ENCODE data around the gene ZNF768.

Gene ZNF768

GRCh38 chr16:30526137-30526822 is at the start of gene ZNF768:
ZNF768 (minus strand) TSS chr16:30526566; CDS start chr16:30526413, 153 bp downstream.
- TF ChIP-seq GATA2 (IDR thresholded peaks at IDR 0.05; ENCODE audit: low read depth, low read length): no peak

GRCh38 chr16:30574678-30575077 is 48.3 kb upstream of the ZNF768 start:
- TF ChIP-seq GATA3 (IDR thresholded peaks at IDR 0.05; ENCODE audit: low read depth, low read length) (no peak), GATA2 (IDR thresholded peaks at IDR 0.05; ENCODE audit: low read depth, low read length) (no peak)

- TF ChIP-seq GATA2 (IDR thresholded peaks at IDR 0.05; ENCODE audit: low read depth, low read length): no peak
- TF ChIP-seq GATA3 (IDR thresholded peaks at IDR 0.05; ENCODE audit: low read depth, low read length): no peak
Observed at GRCh38 chr16:30571445-30572322, 45.3 kb upstream of the ZNF768 start, which contains the start of gene ZNF688. ZNF688 (minus strand) TSS chr16:30571714; CDS start chr16:30571629, 85 bp downstream.

- no peak for TF ChIP-seq GATA2 (IDR thresholded peaks at IDR 0.05; ENCODE audit: low read depth, low read length)
- TF ChIP-seq GATA3 (IDR thresholded peaks at IDR 0.05; ENCODE audit: low read depth, low read length): no peak
Observed at GRCh38 chr16:30570636-30571444, 44.5 kb upstream of the ZNF768 start.

GRCh38 chr16:30569746-30570635 is 43.6 kb upstream of the ZNF768 start:
- no peak for TF ChIP-seq GATA2 (IDR thresholded peaks at IDR 0.05; ENCODE audit: low read depth, low read length)
- no peak for TF ChIP-seq GATA3 (IDR thresholded peaks at IDR 0.05; ENCODE audit: low read depth, low read length)

GRCh38 chr16:30569281-30569680 is 42.9 kb upstream of the ZNF768 start:
- TF ChIP-seq GATA2 (IDR thresholded peaks at IDR 0.05; ENCODE audit: low read depth, low read length) (no peak; the same call in 1 of the 2 replicates), GATA3 (IDR thresholded peaks at IDR 0.05; ENCODE audit: low read depth, low read length) (no peak)

GRCh38 chr16:30567991-30568638 is 41.7 kb upstream of the ZNF768 start:
- TF ChIP-seq GATA3 (IDR thresholded peaks at IDR 0.05; ENCODE audit: low read depth, low read length) (no peak), GATA2 (IDR thresholded peaks at IDR 0.05; ENCODE audit: low read depth, low read length) (no peak)

GRCh38 chr16:30567160-30567990 is 41.0 kb upstream of the ZNF768 start:
- no peak for TF ChIP-seq GATA2 (IDR thresholded peaks at IDR 0.05; ENCODE audit: low read depth, low read length)
- TF ChIP-seq GATA3 (IDR thresholded peaks at IDR 0.05; ENCODE audit: low read depth, low read length): no peak

GRCh38 chr16:30566531-30566930 is 40.2 kb upstream of the ZNF768 start:
- TF ChIP-seq GATA3 (IDR thresholded peaks at IDR 0.05; ENCODE audit: low read depth, low read length) (no peak), GATA2 (IDR thresholded peaks at IDR 0.05; ENCODE audit: low read depth, low read length) (no peak)

GRCh38 chr16:30565984-30566383 is 39.6 kb upstream of the ZNF768 start:
- TF ChIP-seq GATA2 (IDR thresholded peaks at IDR 0.05; ENCODE audit: low read depth, low read length): no peak
- no peak for TF ChIP-seq GATA3 (IDR thresholded peaks at IDR 0.05; ENCODE audit: low read depth, low read length)

- TF ChIP-seq GATA3 (IDR thresholded peaks at IDR 0.05; ENCODE audit: low read depth, low read length): no peak
- TF ChIP-seq GATA2 (IDR thresholded peaks at IDR 0.05; ENCODE audit: low read depth, low read length): no peak
Observed at GRCh38 chr16:30565526-30565925, 39.2 kb upstream of the ZNF768 start.

- no peak for TF ChIP-seq GATA2 (IDR thresholded peaks at IDR 0.05; ENCODE audit: low read depth, low read length)
- no peak for TF ChIP-seq GATA3 (IDR thresholded peaks at IDR 0.05; ENCODE audit: low read depth, low read length)
Observed at GRCh38 chr16:30562021-30562420, 35.7 kb upstream of the ZNF768 start.
